ENCODE data around the gene RFTN1.

- TF ChIP-seq CTCF (conservative IDR thresholded peaks at IDR 0.05 in 1 of 2, IDR thresholded peaks at IDR 0.05 in 1 of 2; ENCODE audit: low read depth in 1 of 2, low read length in 2 of 2) (no peak), EZH2 (IDR thresholded peaks at IDR 0.05; ENCODE audit: low read length, missing control alignments) (no peak)
These were observed 144.2 kb downstream of the RFTN1 start for GRCh38 chr3:16369276-16369675.
